RPMI8226 (cell line): Measurements from ENCODE around the gene SIDT2.

Experiments used
- DNase-seq: peaks from one replicate; pipeline ENCODE4 v3.0.0-alpha.2; 2015

Gene SIDT2

DNA sequence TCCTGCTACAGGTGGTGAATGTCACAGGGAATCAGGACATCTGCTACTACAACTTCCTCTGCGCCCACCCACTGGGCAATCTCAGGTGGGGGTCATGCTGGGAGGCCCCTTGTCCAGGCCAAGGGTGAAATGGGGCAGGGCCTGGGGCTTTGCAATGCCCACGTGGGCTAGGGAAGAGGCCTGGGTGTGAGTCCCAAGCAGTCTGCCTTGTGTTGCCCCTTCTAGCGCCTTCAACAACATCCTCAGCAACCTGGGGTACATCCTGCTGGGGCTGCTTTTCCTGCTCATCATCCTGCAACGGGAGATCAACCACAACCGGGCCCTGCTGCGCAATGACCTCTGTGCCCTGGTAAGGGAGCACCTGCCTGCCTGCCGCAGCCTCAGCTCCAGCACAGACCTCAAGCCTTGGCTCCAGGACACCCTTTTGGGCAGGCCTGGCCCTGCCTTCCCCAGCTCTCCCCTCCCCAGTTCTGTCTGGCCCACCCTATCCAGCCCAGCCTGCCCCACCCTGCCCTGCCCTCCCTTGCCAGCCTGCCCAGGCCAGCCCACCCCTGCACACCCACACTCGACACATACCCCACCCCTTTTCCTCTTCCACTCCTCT lies 11.5 kb downstream of the SIDT2 start:
- no peak for DNase-seq

DNA sequence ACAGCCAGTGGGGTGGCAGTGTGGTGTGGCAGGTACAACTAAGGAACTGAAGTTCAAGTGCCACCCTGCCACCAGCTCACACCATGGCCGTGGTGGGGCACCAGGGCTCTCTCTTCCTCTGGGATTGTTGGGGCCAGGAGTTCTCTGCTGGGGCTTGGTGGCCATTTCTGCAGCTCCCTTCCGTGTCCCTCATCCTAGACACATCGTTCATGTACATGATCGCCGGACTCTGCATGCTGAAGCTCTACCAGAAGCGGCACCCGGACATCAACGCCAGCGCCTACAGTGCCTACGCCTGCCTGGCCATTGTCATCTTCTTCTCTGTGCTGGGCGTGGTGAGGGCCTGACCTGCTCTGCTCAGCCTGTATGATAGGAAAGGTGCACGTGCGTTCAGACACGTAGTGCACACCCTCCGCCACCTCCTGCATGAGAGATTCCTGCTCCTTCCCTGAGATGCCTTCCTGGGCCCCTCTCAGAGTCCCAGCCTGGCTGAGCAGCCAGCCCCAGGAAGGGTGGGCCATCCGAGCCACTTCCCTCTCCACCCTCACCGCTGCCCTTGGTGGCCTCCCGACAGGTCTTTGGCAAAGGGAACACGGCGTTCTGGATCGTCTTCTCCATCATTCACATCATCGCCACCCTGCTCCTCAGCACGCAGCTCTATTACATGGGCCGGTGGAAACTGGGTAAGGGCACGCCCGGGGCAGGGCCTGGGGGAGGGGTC lies 13.3 kb downstream of the SIDT2 start:
- DNase-seq: no peak

DNA sequence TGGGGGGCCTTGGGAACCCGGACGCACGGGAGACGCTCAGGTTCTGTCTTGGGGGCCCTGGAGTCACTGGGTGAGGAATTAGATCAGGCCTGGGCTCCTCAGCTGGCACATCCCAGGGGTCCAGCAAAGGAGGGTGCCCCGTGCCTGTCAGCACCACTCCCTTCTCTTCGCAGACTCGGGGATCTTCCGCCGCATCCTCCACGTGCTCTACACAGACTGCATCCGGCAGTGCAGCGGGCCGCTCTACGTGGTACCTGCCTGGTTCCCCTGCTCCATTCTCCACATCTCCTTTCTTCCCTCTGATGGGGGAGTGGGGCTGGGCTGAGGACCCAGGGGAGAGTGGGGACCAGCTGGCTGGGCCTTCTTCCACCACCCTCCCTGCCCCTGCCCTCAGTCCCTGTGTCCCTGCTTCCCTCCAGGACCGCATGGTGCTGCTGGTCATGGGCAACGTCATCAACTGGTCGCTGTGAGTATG lies 13.9 kb downstream of the SIDT2 start:
- no peak for DNase-seq

DNA sequence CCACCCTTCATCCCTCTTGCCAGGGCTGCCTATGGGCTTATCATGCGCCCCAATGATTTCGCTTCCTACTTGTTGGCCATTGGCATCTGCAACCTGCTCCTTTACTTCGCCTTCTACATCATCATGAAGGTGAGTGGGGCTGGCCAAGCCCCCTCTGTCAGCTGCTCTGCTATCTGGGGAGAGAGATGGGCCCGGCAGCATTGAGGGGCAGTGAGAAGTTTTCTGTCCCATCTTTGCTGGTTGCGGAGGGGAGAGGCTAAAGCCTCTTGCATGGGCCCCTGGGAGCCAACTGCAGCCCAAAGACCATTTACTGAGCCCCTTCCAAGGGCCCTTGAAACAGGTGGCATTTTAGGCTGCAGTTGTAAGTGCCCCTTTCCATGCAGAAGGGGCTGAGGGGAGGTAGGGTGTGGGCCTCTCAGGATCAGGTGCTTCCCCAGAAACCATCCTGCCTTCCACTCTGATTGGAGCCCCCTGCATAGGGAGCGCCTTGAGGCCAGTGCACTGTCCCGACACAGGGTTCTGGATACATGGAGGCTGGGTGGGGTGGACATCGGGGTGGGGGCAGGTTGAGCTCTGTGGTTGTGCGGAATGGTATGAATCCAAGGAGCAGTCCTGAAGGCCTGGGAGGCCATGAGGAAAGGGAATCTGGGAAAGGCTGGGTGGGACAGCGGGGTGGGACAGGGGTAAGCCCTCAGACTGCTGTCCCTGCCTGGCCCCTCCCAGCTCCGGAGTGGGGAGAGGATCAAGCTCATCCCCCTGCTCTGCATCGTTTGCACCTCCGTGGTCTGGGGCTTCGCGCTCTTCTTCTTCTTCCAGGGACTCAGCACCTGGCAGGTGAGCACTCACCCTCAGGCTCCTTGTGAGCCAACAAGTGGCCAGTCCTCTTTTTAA lies 14.8 kb downstream of the SIDT2 start:
- no peak for DNase-seq

DNA sequence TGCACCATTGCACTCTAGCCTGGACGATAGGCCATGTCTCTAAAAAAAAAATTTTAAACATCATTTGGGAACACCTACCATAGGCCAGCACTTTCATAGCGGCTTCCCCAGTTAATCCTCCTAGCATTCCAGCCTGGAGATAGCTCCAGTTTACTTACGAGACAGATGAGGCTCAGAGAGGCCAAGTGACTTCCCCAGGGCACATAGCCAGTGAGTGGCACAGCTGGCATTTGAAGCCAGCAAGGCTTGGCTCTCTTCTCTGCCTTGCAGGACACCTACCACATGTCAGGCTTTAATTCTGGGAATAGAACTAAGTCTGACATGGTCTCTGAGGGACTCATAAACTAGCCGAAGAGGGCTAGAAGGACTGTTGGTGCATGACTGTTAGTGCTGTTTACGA lies 15.7 kb downstream of the SIDT2 start:
- DNase-seq: no peak

DNA sequence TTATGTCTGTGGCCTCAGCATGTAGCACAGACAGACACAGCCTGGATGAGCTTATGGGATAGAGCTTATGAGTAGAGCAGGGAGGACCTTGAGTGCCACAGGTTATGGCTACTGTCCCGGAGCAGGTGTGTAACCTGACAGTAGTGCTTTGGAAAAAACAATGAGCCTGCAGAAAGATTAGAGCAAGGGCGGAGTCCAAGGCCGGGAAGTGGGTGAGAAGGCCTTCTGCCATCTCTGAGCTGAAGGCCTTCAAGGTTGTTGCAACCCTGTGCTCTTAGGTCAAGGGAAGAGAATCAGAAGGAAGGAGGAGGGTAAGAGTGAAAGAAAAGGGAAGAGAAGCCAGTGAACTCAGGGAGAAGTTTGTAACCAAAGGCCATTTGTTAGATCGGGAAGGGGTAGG lies 16.7 kb downstream of the SIDT2 start:
- DNase-seq: no peak

DNA sequence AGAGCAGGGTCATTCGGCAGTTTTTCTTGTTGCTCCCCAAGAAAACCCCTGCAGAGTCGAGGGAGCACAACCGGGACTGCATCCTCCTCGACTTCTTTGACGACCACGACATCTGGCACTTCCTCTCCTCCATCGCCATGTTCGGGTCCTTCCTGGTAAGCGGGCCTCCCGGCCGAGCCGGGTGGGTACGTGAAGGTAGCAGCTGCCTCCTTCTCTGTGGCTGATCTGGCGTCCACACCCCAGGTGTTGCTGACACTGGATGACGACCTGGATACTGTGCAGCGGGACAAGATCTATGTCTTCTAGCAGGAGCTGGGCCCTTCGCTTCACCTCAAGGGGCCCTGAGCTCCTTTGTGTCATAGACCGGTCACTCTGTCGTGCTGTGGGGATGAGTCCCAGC lies 17.2 kb downstream of the SIDT2 start:
- no peak for DNase-seq

DNA sequence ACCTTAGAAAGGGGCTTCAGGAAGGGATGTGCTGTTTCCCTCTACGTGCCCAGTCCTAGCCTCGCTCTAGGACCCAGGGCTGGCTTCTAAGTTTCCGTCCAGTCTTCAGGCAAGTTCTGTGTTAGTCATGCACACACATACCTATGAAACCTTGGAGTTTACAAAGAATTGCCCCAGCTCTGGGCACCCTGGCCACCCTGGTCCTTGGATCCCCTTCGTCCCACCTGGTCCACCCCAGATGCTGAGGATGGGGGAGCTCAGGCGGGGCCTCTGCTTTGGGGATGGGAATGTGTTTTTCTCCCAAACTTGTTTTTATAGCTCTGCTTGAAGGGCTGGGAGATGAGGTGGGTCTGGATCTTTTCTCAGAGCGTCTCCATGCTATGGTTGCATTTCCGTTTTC lies 18.5 kb downstream of the SIDT2 start:
- no peak for DNase-seq

DNA sequence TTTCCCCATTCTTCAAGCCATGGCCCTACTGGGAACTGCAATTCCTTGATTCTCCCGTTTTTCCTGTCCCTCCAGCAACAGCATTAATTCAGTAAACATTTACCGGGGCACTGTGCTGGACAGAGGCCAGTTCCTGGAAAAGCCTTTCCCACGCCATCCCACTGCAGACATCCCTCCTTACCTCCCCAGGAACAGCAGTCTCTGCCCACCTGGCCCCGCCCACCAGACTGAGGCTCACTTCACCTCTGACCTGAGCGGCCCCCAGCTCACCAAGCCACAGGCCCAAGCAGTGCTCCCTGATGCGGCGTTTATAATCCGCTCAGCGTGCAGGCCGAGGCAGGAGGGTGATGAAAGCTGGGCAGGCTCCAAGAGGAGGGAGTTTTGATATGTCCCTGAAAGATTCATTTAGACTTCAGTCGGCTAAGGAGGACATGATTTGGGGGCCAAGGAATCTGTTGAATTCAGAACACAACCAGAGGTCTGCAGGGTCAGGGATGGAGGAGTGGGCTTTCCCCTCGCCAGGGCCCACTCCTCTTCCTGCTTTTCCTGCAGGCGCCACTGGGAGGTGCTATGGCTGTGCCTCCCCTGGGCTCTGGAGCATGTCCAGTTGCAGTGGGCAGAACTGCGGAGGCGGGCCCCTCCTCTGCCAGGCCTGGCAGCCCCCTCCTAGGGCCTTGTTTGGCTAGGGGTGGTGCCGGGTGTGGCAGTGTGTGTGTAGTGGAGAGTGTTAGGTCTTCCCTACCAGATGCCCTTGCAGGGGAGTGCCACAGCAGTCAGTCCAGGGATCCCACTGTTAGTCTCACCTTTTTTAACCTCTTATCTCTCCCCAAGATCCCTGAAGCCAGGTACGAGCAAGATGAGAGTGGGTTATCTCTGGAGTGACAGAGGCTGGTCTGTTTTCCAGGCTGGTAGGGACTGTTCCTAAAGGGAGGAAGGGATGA lies 19.2 kb downstream of the SIDT2 start:
- no peak for DNase-seq

DNA sequence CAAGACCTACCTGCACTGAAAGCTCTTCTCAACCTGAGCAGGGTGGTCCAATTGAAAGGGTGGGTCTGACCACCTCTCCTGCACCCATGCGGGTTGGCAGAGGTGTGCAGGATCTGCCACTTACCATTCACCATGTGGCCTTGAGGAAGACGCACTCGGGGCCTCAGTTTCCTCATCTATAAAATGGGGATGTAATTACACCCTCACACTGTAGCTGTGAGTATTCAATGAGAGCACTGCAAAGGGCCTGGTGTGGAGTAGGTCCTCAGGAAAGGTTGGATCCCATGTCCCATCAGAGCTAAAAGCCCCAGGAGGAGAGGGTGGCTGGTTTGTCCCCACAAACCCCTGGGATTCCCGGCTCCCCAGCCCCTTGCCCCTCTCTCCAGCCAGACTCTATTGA lies 20.1 kb downstream of the SIDT2 start:
- no peak for DNase-seq

DNA sequence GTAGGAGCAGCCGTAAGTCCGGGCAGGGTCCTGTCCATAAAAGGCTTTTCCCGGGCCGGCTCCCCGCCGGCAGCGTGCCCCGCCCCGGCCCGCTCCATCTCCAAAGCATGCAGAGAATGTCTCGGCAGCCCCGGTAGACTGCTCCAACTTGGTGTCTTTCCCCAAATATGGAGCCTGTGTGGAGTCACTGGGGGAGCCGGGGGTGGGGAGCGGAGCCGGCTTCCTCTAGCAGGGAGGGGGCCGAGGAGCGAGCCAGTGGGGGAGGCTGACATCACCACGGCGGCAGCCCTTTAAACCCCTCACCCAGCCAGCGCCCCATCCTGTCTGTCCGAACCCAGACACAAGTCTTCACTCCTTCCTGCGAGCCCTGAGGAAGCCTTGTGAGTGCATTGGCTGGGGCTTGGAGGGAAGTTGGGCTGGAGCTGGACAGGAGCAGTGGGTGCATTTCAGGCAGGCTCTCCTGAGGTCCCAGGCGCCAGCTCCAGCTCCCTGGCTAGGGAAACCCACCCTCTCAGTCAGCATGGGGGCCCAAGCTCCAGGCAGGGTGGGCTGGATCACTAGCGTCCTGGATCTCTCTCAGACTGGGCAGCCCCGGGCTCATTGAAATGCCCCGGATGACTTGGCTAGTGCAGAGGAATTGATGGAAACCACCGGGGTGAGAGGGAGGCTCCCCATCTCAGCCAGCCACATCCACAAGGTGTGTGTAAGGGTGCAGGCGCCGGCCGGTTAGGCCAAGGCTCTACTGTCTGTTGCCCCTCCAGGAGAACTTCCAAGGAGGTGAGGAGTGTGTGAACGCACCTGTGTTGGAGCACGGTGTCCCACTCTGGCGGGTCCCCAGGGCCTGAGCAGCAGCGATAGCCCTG lies 20.7 kb downstream of the SIDT2 start, which contains the start of gene TAGLN:
TSS of gene TAGLN (plus strand) at position 318 of the 863 bp plus-strand sequence. CDS start 3,644 bp downstream, outside the sequence.
- DNase-seq: no peak

DNA sequence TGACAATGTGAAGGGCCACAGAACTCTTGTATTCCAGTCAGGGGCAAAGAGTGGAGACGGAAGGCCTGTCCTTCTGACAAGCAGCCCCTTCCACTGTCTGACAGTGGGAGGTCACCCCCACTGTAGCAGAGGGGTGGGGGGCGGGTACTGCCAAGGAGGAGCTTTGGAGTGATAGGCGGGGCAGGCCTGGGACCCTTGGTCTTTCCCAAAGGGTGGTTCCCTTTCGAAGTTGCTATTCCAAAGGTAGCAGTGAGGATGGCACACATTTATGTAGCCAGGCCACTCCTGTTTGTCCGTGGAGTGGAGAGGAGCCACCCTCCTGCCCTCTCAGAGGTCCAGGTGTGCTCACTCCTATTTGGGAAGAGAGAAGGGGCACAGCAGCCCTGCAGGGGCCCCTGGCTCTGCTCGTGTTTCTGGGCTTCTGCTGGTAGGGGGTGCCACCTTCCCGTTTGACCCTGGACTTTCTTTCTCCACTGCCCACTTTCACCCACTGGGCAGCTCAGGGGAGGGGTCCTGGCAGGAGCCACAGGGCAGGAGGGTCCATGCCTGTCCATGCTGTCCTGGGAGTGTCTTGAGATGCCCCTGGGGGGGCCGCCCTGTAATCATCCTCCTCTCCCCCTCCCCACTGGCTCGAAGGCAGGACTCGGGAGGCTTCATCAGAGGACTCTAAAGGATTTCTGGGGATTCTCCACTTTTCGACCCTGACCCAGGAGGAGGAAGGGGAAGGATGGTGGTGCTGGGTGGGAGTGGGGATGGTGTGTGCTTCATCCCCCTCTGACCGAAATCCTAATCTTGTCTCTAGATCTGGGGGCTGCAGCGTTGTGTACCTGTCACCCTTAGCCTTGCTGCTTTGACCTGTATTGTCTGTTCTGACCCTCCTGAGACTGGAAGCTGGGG lies 21.6 kb downstream of the SIDT2 start:
- DNase-seq: no peak

DNA sequence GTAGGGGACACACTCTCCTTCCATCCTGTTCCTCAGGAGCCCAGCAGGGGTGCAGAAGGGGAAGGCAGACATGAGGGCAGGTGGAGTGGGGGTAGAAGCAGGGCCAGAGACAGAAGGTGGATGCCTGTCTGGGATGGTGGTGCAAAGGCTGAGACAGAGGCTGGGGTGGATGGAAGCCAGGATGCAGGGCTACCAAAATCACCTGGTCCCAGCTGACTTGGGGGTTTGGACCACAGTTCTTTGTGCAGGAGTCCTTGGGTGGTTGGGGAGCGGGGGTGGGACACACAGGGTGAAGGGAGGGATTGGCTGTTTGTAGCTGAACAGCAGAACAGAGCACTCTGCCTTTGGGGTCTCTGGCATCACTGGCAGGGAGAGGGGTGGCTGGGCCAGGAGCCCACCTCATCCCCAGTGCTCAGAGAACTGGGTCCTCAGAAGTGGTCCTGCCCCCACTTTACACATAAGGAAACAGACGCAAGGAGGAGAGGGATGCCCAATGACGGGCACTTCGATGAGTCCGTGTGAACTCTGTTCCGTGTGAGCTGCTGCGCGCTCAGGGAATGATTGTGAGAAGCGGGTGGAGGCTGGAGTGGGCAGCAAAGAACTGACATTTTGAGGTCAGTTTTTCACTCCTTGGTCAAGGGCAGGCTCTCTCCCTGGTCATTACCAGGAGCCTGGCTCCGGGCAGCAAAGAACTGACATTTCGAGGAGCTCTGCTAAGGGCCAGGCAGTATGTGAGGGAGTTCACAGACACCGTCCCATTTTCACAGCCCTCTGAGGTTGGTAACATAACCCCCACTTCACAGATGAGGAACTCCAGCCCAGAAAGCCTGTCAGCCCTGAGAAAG lies 22.5 kb downstream of the SIDT2 start:
- no peak for DNase-seq

DNA sequence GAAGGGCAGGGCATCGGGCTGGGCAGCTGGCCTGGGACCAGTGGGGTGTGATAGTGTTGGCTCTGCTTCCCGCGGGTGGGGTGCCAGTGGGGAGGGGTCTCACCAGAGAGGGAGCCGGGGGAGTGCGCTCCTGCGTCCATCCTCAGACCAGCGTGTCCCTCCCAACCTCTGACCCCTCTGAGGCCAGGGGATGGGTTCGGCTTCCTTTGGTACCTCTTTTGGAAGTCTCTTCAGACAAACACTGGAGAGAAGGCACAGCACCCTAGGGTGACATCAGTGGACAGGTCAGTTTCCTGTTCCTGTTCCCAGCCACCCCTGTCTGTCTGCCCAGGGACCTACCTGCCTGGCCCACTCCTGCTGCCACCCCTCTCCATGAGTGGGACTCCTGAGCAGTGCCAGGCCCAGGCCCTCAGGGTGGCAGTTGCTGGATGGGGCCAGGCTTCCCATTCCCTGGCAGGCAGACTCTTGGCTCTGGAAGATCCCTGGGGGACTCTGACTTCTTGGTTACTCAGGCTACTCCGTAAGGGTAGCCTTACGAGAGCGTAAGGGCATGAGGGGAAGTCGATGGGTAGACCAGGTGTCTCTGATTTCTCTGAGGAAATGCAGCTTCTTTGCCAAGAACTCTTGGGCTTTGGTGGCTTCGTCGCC lies 23.2 kb downstream of the SIDT2 start:
- DNase-seq: no peak

DNA sequence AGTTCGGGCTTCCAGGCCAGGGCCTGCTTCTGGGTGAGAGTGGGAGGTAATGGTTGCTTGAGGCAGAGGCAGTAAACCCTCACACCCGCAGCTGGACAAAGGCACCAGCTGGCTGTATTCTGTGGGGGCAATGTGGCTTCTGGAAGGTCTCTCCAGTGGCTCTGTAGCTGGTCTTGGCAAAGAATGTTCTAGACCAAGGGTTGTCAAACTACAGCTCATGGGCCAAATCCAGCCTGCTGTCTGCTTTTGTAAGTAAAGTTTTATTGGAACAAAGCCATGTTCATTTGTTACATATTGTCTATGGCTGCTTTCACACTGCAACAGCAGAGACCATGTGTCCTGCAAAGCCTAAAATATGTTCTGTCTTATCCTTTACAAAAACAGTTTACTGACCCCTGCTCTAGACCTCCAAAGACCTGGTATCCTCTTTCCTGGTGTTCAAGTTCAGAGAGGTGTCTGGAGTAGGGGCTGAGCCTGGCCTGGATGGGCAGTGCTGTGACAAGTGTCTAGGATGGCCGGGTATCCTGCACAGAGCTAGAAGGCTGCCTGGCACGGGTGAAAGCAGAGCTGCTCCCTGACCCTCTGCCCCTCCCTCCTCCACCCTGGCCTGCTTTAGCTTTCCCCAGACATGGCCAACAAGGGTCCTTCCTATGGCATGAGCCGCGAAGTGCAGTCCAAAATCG lies 24.0 kb downstream of the SIDT2 start:
- DNase-seq: no peak

DNA sequence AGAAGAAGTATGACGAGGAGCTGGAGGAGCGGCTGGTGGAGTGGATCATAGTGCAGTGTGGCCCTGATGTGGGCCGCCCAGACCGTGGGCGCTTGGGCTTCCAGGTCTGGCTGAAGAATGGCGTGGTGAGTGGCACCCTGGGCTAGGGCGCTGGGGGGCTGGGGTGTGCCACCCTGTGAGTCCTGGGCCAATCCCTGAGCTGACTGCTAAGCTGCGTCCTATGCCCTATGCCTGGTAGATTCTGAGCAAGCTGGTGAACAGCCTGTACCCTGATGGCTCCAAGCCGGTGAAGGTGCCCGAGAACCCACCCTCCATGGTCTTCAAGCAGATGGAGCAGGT lies 24.5 kb downstream of the SIDT2 start:
- DNase-seq: no peak

DNA sequence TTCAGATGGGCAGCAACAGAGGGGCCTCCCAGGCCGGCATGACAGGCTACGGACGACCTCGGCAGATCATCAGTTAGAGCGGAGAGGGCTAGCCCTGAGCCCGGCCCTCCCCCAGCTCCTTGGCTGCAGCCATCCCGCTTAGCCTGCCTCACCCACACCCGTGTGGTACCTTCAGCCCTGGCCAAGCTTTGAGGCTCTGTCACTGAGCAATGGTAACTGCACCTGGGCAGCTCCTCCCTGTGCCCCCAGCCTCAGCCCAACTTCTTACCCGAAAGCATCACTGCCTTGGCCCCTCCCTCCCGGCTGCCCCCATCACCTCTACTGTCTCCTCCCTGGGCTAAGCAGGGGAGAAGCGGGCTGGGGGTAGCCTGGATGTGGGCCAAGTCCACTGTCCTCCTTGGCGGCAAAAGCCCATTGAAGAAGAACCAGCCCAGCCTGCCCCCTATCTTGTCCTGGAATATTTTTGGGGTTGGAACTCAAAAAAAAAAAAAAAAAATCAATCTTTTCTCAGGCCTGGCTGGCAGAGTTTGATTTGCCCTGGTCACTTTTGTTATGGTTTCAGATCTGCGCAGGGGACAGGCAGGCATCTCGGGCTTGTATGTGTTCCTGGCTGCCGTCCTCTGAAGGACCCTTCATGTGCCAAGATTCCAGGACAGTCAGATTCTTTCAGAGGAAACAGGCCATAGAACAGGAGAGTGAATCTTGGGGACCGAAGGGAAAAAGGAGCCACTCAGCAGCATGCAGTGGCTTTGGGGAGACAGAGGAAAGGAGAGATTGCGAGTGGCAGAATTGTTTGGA lies 25.9 kb downstream of the SIDT2 start:
- no peak for DNase-seq
